GM21528 (cell line): ENCODE data around the gene MAST4.

Experiments used
- ATAC-seq: cut with Tn5 transposase; IDR thresholded peaks from one replicate; pipeline ENCODE4 v1.9.1; 2021; ENCODE audit warnings: mild to moderate bottlenecking, moderate library complexity; ENCODE audit not compliant: unreplicated experiment, low FRiP score

MAST4 gene

DNA sequence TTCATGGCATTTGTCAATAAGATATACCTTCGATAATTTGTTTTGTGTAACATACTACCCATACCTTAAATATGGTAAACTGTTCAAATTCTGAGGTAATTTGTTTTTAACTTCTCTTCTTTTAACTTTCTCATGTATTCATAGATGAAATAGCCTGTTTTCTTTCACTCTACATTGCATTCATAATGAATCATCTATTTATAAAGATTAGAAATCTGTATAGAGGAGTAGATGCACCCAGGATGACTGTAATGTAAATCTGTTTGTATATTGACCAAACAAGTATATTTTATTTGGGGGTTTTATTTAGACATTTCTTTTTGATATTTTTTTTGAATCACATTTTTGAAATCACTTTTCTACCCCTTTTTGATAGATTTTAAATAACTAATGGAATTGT is 455.8 kb downstream of the MAST4 start:
- ATAC-seq, result no peak

DNA sequence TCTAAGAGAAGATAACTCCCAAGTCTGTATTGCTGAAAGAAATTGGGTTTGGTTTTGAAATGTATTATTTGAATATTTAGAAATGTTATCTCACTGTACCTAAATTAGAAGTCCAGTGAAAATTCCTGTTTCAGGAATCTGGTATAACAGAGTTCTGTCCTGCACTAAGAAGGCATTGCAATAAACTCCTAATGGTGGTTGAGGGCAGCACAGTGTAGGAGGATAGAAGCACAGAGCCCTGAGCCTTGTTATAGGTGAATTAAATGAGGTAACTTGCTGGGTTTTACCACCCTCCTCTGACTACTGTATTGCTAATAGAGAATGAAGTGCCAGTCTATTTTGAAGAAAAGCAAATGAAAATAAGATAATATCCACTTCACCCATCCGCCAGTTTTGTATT is 457.0 kb downstream of the MAST4 start:
- ATAC-seq, result no peak

DNA sequence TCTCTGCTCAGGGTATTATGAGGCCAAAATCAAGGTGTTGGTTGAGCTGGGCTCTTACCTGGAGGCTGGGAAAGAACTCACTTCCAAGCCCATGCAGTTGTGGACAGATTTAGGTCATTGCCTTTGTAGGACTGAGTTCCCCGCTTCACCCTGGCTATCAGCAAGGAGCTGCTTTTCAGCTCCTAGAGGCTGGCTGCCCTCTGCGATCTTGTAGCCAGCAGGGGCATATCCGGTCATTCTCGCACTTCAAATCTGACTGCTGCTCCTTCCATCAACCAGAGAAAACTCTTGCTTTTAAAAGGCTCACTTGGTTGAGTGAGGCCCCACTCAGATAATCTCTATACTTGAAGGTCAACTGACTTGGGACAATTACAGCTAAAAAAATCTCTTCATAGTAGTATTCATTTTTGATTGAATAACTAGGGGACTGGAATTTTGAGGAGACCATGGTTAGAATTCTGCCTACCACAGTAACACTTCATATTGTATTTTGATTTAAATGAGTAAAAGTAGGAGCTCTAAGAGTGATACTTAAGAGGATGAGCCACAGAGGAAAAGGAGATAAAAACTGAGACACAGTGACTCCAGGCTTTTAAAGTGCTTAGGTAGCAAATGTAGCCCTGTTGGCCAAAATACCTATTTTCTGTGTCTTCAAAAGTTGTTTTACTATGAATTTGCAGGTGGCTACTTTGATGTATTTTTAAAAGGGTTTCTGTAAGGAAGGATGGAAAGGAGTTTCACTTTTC is 463.0 kb downstream of the MAST4 start:
- ATAC-seq, result no peak

DNA sequence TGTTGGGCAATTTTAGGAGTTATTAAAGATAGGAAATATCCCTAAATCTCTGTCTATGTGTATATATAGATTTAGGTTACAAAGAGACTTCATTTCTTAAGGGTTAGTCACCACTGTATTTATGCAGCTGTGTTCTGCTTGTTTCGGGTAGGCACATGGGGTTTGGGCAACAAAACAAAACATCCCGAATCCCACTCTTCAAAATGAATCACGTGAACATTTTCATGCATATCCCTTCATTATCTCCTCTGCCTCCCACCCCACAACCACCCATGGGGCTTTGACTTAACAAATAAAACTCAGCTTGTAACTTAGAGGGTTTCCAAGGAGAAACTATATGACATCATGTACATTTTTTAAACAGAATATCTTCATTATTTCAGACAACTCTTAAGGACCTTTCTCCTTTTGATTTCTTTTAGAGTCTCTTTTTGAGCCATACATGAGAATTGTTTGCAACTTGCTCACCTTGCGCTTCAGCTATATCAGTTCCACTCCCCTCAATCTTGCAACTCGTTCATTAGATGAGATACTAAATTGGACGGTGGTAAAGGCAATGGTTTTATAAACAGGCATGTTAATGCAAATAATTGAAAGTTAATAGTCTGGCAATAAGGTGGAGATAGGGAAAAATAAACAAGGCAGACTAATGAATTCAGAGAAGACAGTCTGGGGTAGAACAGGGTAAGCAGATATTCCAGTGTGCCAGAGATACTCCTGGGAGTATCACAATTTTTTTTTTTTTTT is 463.7 kb downstream of the MAST4 start:
- ATAC-seq, result no peak

- no peak for ATAC-seq
Measured at GRCh38 chr5:67061511-67061910, 465.3 kb downstream of the MAST4 start.

- no peak for ATAC-seq
Measured at GRCh38 chr5:67063055-67063454, 466.9 kb downstream of the MAST4 start.

DNA sequence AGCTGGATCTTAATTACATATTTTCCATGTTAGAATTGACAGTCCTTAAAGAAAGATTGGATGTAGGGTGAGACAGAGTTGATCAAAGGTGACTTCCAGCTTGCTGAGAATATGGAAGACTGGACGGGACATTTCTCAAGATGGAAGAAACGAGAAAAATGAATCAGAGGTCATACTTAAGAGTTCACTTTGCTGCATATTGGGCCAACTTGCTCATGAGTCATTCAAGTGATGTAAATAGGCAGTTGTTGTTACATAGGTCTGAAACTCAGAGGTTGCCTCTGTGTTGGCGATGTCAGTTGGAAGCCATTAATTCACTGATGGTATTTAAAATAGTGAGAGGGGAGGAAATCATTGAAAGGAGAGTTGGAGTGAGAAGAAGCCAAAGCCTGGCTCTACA is 467.6 kb downstream of the MAST4 start:
- ATAC-seq, result no peak

DNA sequence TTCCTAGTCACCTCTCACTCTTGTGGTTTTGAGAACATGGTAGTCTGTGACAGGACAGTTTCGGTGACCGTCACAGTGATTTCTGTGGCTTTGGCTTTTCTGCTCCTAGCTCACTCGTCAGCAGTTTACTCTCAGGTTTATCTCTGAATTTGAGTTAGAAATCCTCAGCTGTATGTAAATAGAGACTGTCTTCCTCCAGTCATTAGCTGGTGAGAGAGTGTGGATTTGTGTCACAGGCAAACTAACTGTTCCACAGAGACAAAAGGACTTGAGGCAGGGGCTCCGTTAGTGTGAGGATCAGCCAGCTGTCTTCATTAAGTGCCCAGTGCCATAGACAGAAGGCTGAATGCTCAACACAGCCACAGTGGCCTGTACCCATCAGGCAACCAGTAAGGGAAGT is 469.0 kb downstream of the MAST4 start:
- no peak for ATAC-seq

DNA sequence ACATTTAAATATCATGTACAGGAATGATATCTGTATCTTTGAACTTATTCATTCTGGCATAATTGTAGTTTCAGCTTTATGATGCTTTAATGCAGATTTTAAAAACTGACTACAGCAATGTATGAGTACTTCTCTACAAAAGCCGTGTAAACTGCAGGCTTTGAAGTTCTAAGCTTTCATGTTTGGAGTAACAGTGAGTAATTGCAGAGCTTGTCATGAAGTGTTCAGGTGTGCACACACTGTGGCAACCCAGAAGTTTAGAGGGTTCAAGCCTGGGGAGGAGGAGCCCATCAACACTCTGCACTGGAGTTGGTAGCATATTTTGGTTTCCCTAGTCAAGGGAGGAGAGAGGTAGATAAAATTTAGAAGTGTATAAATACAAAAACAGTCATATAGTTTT is 469.5 kb downstream of the MAST4 start:
- ATAC-seq, result no peak

- ATAC-seq, result no peak
Measured at GRCh38 chr5:67066815-67067214, 470.6 kb downstream of the MAST4 start.

DNA sequence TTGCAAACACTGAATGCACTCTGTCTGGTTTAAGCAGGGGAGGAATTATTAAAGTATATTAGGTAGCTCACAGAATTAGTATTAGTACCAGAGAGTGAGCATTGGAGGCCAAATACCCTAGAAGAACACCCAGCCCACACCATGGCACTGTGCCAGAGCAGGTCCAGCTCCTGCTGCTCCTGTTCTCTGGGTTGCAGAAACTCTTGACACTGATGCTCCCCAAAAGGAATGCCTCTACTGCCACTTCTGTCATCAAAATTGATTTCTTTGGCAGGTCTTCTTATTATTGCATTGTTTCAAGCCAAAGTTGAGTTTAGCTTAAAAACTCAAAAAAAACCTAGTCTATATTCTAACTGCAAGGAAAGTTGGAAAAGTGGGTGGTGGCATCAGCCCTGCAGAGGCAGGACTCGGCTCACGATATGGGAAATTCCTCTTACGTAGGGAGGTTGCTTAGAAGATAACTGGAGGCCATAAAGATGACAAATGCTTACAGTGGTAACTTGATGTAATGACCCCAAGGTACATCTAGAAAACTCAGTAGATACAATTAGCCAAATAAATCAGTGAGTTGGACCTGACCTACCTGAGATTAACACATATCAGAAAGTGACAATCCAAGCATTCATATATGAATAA is 477.0 kb downstream of the MAST4 start:
- no peak for ATAC-seq

DNA sequence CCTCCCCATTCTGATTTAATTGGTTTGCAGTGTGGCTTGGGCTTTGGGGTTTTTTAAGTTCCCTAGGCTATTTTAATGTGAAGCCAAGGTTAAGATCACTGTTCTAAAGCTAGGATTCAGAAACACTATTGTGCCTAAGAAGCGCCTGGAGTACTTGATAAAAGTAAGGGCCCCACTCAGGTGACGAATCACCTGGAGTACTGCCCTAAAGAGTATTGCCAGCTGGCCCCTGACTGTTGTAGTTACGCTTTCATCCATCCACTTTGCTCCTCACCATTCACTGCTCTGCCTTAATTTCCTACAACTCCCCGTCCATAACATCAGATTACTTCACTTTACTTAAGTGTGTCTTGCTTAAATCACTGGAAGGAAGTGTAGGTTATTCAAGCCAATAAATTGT is 481.1 kb downstream of the MAST4 start:
- no peak for ATAC-seq

GRCh38 chr5:67081261-67081660 is 485.1 kb downstream of the MAST4 start:
- no peak for ATAC-seq

- ATAC-seq, result no peak
Measured at GRCh38 chr5:67082941-67083340, 486.7 kb downstream of the MAST4 start.

GRCh38 chr5:67085616-67086015 is 489.4 kb downstream of the MAST4 start:
- no peak for ATAC-seq

DNA sequence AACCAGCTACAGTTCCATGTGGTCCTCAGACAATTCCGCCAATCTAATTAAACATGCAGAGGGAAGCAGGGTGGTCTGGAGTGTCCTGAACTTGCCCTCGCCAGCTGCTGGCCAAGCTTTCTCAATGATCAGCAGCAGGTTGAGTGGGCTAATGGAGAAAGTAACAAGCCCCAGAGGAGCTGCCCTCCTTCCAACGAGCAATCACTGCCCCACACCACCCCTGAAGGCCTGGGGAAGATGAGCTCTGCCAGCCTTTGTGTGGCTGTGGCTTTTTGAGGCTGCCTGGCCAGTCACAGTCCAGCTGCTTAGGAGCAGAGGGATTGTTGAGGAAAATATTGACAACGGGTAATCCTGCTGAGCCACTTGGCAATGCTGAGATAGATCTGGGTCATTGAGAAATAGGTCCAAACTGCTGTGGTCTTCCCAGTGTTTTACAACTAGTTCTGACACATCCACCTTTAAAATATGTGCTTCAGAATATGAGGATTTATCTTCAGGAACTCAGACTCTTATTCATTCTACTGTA is 493.1 kb downstream of the MAST4 start:
- ATAC-seq, result no peak

DNA sequence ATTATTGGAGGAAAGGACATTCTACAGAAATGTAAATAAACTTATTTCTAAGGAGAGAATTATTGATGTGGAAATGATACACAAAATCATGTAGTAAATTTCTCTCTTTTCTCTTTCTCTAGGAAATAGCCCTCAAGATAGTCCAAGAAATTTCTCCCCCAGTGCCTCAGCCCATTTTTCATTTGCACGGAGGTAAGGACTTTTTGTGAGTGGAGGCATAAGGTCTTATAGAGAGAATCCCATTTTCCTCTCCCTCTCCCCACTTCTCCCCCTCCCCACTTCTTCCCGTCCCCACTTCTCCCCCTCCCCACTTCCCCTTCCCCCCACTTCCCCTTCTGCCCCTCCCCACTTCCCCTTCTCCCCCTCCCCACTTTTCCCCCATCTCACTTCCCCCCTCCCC is 493.8 kb downstream of the MAST4 start:
- no peak for ATAC-seq

GRCh38 chr5:67090593-67090992 is 494.4 kb downstream of the MAST4 start:
- no peak for ATAC-seq

GRCh38 chr5:67092535-67092934 is 496.3 kb downstream of the MAST4 start:
- ATAC-seq, result no peak

GRCh38 chr5:67093279-67093678 is 497.1 kb downstream of the MAST4 start:
- no peak for ATAC-seq

DNA sequence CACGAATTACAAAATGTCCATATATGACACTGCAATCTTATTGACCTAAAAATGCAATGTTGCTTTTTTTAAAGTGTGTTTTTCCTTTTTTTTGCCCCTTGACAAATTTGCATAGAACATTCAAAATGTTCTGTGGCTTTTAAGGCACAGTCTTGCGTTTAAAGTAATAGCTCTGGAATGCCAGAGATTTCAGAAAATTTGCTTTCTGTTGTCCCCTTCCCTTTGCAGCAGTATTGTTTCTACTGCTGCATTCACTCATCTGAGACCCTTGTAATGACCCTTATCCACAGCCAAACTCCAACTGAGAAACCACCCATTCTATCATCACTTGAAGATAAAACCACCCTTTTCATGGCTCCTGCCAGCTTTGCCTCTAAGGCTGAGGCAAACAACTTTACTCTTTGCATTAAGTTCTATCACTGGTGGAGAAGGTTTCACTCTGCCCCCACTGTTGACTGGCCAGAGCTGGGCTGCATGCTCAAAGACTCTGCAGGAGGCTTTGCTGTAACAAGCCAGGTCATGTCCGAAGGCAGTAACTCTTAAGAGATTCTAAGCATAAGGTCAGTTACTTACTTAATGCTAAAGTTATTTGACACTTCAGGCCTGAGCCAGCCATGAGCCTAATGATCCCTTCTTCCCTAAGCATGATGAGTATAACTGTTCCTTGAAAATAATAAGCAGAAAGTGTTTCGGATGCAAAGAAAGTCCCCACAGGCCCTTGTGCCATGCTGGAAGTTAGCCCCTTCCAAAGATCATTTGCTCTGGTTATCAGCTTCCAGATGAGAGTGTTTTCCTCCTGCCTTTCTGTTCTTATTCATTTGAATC is 498.5 kb downstream of the MAST4 start:
- ATAC-seq, result no peak
